HS-5 (cell line): Measurements from ENCODE around the gene GMPR2.
"Not testable (repeated sequence)": the region's sequence is repeated elsewhere in the genome, so short reads cannot be mapped to it uniquely, and the experiment has no call there.

Experiments
- DNase-seq: peaks from one replicate; pipeline ENCODE4 v3.0.0-alpha.2; 2012; ENCODE audit warnings: low read depth

The GMPR2 gene

DNA sequence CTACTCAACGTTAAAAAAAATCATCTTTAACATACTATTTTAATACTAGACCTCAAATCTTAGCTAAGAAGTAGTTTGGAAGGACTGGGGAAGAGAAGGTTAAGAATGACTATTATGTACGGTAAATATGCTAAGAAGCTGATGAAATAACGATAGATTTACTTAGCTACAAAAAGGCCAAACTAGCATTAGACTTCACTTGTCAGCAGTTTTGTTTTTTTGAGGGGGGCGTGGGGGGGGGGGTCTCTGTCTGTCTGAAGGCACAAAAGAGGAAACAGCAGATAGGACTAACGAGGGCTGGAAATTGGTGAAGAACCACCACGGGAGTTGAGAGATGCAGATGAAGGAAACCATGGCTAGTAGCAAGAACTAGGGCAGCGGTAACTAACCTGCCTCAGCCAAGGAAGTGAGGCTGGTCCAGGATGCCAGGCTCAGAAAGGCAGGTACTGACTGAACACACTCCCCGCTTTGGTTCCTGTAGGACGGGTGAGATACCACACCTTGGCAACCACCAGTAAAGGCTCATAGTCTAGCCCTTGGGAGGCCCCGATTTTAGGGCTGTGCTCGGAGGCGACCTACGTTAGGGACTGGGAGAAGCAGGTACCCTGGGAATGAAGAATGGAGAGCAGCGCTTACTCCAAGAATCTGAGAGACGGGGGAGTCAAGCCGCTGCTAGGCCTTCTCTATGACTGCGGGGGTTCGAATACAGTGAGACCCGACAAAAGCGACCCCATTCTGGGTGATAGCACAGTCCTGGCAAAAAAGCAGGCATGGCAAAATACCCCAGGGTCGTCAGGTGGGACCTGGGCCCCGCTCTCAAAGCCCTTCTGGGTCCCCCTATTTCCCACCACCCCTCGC, 1.2 kb upstream of the GMPR2 start:
- DNase-seq = no peak

DNA sequence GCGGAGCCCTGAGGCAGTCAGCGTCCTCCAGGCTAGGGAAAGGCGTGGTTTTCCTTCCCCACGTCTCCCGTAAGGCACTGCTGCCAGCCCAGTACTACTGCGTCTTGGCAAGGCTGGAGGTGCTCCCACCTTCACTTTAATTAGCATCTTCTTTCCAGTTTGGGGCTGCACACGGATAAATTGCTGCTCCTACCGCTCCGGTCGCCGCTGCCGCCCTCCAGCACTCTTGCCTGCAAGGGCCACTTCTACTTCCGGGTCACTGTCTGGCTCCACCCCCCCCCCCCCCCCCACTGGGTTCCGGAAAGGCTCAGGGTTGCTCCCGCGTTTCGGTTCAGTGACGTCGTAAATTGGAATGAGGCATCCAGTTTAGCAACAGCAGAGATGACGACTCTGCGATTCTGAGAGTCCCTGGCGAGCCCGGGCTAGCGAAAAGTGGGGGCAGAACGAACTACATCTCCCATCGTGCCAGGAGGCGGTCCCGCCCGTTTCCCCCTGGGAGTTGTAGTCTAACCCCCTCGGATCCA, 546 bp upstream of the GMPR2 start, which contains the start of gene NEDD8:
TSS of gene NEDD8 (minus strand) at position 247 of the 524 bp plus-strand sequence. CDS start at position 147, 100 bp downstream.
- DNase-seq = peak; percentile 92

DNA sequence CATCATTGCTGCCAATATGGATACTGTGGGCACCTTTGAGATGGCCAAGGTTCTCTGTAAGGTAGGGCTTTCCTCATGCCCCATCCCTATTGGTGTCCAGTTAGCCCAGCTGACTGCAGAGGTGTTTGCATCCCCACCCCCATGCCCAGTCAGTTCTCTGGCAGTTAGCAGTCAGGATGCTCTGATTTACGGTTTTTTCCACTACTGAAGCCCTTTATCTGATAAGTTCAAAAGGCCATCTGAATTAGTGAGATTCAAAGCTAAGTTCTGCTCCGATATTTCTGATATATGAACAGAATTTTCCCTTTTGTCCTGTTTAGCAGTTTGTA, 773 bp downstream of the GMPR2 start:
- DNase-seq = no peak

DNA sequence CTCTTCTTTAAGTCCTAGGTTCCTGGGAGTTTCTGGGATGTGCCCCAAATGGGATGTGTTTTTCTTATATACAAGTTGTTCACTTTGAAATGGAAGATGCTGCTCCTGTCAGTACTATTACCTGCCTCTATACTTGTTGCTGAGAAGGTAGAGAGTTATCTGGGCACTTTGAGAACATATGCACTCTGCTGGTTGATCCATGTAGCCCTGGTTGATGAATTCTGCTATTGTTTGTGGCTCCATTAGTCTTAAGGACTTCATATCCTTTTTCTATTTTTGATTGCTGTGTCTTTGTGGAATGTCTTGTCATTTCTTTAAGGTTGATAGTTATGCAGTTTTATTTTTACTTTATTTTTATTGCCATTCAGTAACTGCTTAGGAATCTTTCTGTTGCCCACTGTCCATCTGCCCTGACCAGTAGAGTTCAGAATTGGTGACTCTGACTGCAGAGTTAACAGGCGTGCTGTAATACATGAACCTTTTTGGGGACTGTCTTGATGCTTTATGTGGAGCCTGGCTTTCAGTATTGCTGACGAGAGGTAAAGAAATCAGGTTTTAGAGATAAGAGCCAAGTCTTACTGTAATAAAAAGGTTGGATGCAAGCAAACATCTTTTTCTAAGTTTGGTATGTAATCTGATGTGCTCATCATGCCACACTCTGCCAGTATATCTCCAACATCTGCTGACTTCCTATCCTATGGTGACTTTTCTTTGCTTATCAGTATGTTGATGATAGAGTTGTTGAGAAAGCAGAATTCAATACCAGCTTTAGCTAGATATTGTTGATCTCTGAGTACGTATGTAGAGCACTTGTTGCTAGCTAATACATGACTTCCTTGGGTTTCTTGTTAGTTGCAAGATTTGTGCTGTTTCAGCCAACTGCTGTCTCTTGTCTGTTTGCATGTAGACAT, 1.6 kb downstream of the GMPR2 start:
- DNase-seq = no peak

DNA sequence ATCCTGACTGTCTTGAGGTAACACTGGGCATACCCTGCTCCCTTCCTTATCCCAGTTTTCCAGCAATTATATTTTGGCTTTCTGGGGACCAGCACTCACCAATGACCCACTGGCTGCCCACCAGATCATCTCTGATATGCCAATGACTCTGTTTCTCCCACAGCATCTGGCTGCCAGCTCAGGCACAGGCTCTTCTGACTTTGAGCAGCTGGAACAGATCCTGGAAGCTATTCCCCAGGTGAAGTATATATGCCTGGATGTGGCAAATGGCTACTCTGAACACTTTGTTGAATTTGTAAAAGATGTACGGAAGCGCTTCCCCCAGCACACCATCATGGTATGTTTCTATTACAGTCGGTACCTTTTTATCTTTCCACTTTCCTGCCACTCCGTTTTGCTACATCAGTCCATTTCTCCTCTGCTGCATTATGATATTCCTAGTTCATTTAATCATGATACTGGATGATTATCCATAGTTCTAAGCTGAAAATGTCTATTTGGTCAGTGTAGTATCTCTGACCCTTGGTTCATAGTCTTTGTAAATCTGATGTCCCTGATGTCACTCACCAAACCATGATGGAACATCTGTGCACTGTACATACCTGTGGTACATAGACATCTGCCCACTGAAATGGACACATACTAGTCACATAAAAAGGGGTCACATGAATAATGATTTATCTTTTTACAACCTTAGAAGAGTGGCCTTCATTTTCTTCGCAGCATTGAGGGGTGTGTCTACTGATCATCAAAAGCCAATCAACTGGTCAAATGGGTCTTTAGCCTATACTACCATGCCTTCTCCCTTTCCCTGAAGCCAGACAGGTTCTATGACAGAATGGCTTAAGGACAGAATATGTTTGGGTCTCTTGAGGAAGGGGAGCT, 3.3 kb downstream of the GMPR2 start:
- DNase-seq = no peak

DNA sequence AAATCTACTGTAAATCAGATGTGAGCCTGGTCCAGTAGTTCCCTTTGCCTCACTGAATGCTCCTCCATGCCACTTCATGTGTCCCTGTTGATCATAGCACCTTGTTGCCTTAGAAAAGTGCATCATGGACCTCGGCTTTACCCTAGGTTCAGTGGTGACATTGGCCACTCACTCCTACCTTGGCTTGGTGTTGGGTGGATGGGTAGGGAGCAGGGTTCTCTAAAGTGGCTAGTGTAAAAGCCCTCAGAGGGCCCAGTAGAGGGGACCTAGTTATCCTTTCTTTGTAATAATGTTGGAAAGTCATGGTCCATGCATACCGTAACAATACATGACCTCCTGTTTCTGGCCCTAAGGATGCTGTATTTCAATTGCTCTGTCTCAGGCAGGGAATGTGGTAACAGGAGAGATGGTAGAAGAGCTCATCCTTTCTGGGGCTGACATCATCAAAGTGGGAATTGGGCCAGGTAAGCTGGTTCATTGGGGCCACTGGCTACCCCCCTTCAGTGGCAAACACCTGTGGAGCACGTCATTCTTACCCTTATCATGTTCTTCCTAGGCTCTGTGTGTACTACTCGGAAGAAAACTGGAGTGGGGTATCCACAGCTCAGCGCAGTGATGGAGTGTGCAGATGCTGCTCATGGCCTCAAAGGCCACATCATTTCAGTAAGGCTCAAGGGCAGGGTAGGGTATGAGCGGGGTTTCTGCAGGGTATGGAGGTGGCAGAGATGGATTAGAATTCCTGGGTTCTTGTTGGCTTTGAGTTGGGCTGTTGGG, 4.1 kb downstream of the GMPR2 start:
- no peak for DNase-seq

GRCh38 chr14:24237463-24237955, 4.8 kb downstream of the GMPR2 start:
- DNase-seq = no peak

- DNase-seq = no peak
Observed at GRCh38 chr14:24238123-24238522, 5.4 kb downstream of the GMPR2 start.

GRCh38 chr14:24238527-24239037, 5.9 kb downstream of the GMPR2 start:
- DNase-seq = no peak

- no peak for DNase-seq
Observed at GRCh38 chr14:24240110-24240918, 7.6 kb downstream of the GMPR2 start.

- DNase-seq = peak; percentile 40
Observed at GRCh38 chr14:24241829-24242443, 9.2 kb downstream of the GMPR2 start.

DNA sequence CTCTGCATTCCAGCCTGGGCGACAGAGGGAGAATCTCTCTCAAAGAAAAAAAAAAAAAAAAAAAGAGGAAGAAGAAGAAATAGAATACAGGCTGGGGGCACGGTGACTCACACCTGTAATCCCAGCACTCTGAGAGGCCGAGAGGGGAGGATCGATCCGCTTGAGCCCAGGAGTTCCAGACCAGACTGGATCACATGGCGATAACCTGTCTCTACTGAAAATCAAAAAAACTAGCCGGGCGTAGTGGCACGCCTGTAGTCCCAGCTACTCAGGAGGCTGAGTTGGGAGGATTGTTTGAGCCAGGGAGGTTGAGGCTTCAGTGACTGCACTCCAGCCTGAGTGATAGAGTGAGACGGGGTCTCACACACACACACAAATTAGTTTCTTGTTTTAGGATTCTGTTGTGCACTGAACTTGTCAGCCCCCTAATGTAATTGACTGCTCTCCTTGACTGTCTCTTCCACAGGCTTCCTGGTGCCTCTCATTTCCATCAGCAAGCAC, 10.7 kb downstream of the GMPR2 start:
- no peak for DNase-seq

DNA sequence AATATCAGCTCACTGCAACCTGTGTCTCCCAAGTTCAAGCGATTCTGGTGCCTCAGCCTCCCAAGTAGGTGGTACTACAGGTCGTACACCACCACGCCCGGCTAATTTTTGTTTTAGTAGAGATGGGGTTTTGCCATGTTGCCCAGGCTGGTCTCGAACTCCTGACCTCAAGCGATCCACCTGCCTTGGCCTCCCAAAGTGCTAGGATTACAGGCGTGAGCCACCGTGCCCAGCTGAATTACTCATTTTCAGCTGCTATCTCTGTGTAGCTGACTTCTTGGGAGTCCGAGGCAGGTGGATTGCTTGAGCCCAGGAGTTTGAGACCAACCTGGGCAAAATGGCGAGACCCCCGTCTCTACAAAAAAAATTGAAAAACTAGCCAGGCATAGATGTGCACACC, 12.6 kb downstream of the GMPR2 start:
- DNase-seq = not testable (repeated sequence)

DNA sequence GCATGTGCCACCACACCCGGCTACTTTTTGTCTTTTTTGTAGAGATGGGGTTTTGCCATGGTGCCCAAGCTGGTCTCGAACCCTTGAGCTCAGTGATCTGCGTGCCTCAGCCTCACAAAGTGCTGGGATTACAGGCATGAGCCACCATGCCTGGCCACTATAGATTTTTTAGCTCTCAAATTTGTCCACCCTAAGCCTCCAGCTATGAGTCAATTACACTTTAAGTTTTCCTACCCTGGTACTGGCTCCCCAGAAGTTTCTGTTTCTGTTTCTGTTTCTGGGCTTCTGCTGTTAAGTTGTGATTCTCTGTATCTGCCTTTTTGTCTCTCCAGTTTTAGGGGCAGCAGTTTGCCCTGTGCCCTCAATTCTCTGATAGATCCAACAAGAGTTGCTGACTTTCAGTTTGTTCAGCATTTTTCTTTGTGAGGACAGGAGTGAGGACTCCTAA, 14.1 kb downstream of the GMPR2 start:
- no peak for DNase-seq

- DNase-seq = no peak
Observed at GRCh38 chr14:24247422-24247821, 14.7 kb downstream of the GMPR2 start.

DNA sequence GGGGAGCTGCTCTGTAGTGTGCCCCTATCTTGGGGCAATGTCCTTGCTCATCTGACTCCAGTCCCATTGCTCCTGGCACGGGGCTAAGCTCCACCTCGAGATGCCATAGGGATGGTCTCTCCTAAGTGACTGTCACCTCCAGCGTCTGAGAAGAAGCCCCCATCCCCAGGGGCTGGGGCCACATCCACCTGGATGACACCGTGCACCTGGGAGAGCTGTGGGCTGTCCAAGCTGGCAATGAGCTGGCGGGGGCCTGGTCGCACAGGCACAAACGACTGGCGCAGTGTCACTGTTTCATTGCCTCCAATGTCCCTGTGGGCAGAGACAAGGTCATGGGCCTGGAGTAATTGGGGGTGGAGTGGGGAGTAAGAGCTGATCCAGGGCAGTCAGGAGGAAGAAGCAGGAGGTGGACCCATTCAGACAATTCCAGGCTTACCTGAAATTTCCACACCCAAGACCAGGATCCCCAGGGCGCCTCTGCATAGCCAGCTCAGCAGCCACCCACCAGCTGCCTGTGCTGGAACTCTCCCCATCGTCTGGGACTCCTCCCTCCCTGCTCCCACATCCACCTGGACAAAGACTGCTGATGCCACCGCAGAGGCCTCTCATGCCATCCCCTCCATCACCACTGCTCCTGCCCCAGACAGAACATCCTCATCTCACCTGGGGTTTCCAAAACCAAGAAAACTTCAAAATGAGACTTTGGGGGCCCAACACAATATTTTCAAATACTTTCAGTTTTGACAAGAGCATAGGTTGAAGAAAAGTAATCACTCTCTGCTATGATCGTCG, 16.7 kb downstream of the GMPR2 start:
- no peak for DNase-seq

- no peak for DNase-seq
Observed at GRCh38 chr14:24250354-24250753, 17.6 kb downstream of the GMPR2 start.

DNA sequence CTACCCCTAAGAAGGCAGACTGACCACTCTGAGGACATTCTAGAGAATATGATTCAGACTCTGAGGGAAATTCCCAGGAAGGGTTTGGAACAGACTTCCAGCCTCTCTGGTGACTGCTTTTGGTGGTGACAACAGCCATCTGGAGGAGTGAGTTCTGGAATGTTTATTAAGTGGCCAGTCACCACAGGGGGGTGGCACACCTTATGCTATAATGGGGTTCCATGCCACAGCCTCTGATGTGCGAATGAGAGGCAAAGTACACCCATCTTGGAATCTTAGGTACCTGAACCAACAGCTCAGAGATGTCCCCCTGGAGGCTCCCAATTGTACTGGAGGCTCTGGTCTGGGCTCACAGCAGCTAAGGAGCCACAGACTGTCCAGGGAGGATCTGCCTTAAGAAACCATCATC, 19.2 kb downstream of the GMPR2 start:
- DNase-seq = no peak
